ENCODE data around the gene TANC1.

- no peak for TF ChIP-seq POLR2A (IDR thresholded peaks at IDR 0.05)
- no peak for TF ChIP-seq CTCF (IDR thresholded peaks at IDR 0.05)
Observed at GRCh38 chr2:159042115-159042850, 73.8 kb downstream of the TANC1 start.
